GM11168 (cell line): ENCODE results near the gene OR13F1.
"Not testable (repeated sequence)": the region's sequence is repeated elsewhere in the genome, so short reads cannot be mapped to it uniquely, and the experiment has no call there.

Source experiments
- in situ Hi-C: fragments of 300-500 bp; cut with MboI; formaldehyde crosslinking; loops from one replicate; pipeline ENCODE4 v1.12.0; 2022; ENCODE audit warnings: low sequenced_read_pairs; ENCODE audit not compliant: unreplicated experiment

The OR13F1 gene

GRCh38 chr9:104503963-104504362 is at the start of gene OR13F1:
OR13F1 (plus strand) TSS chr9:104504263; CDS start chr9:104504263, 0 bp downstream.
- in situ Hi-C loops, result no loop called here

- in situ Hi-C loops, result no loop called here
Observed at GRCh38 chr9:104456831-104457230, 47.2 kb upstream of the OR13F1 start.

- in situ Hi-C loops, result no loop called here
Observed at GRCh38 chr9:104463864-104464263, 40.2 kb upstream of the OR13F1 start.

- in situ Hi-C loops, result no loop called here
Observed at GRCh38 chr9:104468261-104468660, 35.8 kb upstream of the OR13F1 start.

- in situ Hi-C loops, result no loop called here
Observed at GRCh38 chr9:104482921-104483570, 21.0 kb upstream of the OR13F1 start.

GRCh38 chr9:104485014-104485413 is 19.0 kb upstream of the OR13F1 start:
- in situ Hi-C loops, result no loop called here

- in situ Hi-C loops, result no loop called here
Observed at GRCh38 chr9:104494808-104495207, 9.3 kb upstream of the OR13F1 start.

GRCh38 chr9:104503440-104503839 is 623 bp upstream of the OR13F1 start:
- in situ Hi-C loops, result no loop called here

- in situ Hi-C loops, result no loop called here
Observed at GRCh38 chr9:104506565-104506964, 2.5 kb downstream of the OR13F1 start.

- in situ Hi-C loops, result no loop called here
Observed at GRCh38 chr9:104514901-104515300, 10.8 kb downstream of the OR13F1 start.

GRCh38 chr9:104520241-104520640 is 16.2 kb downstream of the OR13F1 start:
- in situ Hi-C loops, result not testable (repeated sequence)

- in situ Hi-C loops, result no loop called here
Observed at GRCh38 chr9:104527109-104527508, 23.0 kb downstream of the OR13F1 start, which contains the start of gene OR13C4. OR13C4 (minus strand) TSS chr9:104527209; CDS start chr9:104527209, 0 bp downstream.

GRCh38 chr9:104536756-104537155 is 32.7 kb downstream of the OR13F1 start, which contains the start of gene OR13C3:
OR13C3 (minus strand) TSS chr9:104536856; CDS start chr9:104536723, 133 bp downstream.
- in situ Hi-C loops, result no loop called here

GRCh38 chr9:104539275-104539674 is 35.2 kb downstream of the OR13F1 start:
- in situ Hi-C loops, result no loop called here

- in situ Hi-C loops, result no loop called here
Observed at GRCh38 chr9:104544644-104545043, 40.6 kb downstream of the OR13F1 start.

- in situ Hi-C loops, result no loop called here
Observed at GRCh38 chr9:104553261-104553660, 49.2 kb downstream of the OR13F1 start.
